Gastrocnemius medialis (tissue), 4 donors: Measurements from ENCODE around the gene KCNIP3.

Source experiments
- CTCF ChIP-seq, 5 experiments: fragments of 450-650 bp in 3 of 5; fragments of 200-600 bp in 2 of 5; sonication (generic) in 2 of 5; IDR thresholded peaks in 4 of 5; conservative IDR thresholded peaks in 1 of 5; 1 replicate in 4 of 5; 2 replicates in 1 of 5; pipeline ENCODE4 v1.5.1; 2016 to 2019; ENCODE audit warnings: antibody characterized with exemption in 5 of 5, mild to moderate bottlenecking in 3 of 5, moderate library complexity in 3 of 5
- POLR2A ChIP-seq, 2 donors: fragments of 450-650 bp; IDR thresholded peaks; one replicate each; pipeline ENCODE4 v1.6.1; 2017; ENCODE audit warnings: antibody characterized with exemption in 2 of 2, mild to moderate bottlenecking in 2 of 2, moderate library complexity in 2 of 2

- no peak for TF ChIP-seq CTCF (IDR thresholded peaks at IDR 0.05 in 4 of 5, conservative IDR thresholded peaks at IDR 0.05 in 1 of 5)
- no peak for TF ChIP-seq POLR2A (IDR thresholded peaks at IDR 0.05)
Observed at GRCh38 chr2:95319481-95320343, 22.6 kb downstream of the KCNIP3 start.
